NCI-H1417 treated with DMSO at 0.1 percent for 48 hours (cell line): ENCODE measurements around the gene ATG13.
"Not testable (repeated sequence)": the region's sequence is repeated elsewhere in the genome, so short reads cannot be mapped to it uniquely, and the experiment has no call there.

Experiments
- DNase-seq: peaks from one replicate; lab custom pipeline; 2025; lab: John Stamatoyannopoulos, UW

Gene ATG13

GRCh38 chr11:46697723-46698122 is 80.4 kb downstream of the ATG13 start:
- no peak for DNase-seq

GRCh38 chr11:46698597-46698996 is 81.2 kb downstream of the ATG13 start:
- no peak for DNase-seq

- DNase-seq, result peak; percentile 96
These were observed 83.1 kb downstream of the ATG13 start, which contains the start of the genes ARHGAP1 and ZNF408 for GRCh38 chr11:46700241-46701077. ARHGAP1 (minus strand) TSS chr11:46700619; CDS start chr11:46696107, 4,512 bp downstream. ZNF408 (plus strand) TSS chr11:46701031; CDS start chr11:46701048, 17 bp downstream.

GRCh38 chr11:46701078-46701654 is 83.8 kb downstream of the ATG13 start:
- no peak for DNase-seq

- no peak for DNase-seq
These were observed 87.8 kb downstream of the ATG13 start for GRCh38 chr11:46705070-46705688.

GRCh38 chr11:46706886-46707285 is 89.5 kb downstream of the ATG13 start:
- DNase-seq, result no peak

- DNase-seq, result not testable (repeated sequence)
These were observed 92.0 kb downstream of the ATG13 start for GRCh38 chr11:46709351-46709750.

- DNase-seq, result no peak
These were observed 93.5 kb downstream of the ATG13 start for GRCh38 chr11:46710821-46711269.

- DNase-seq, result no peak
These were observed 94.0 kb downstream of the ATG13 start for GRCh38 chr11:46711303-46711702.

- no peak for DNase-seq
These were observed 95.7 kb downstream of the ATG13 start for GRCh38 chr11:46712874-46713576.

- not testable (repeated sequence) for DNase-seq
These were observed 100.4 kb downstream of the ATG13 start for GRCh38 chr11:46717825-46718154.

GRCh38 chr11:46718155-46719019 is 101.0 kb downstream of the ATG13 start:
- no peak for DNase-seq

GRCh38 chr11:46719048-46719542 is 101.7 kb downstream of the ATG13 start, which contains the start of gene F2:
F2 (plus strand) TSS chr11:46719213; CDS start chr11:46719236, 23 bp downstream.
- no peak for DNase-seq

GRCh38 chr11:46719543-46720218 is 102.3 kb downstream of the ATG13 start:
- DNase-seq, result no peak

- no peak for DNase-seq
These were observed 103.9 kb downstream of the ATG13 start for GRCh38 chr11:46721286-46721685.

- no peak for DNase-seq
These were observed 105.4 kb downstream of the ATG13 start for GRCh38 chr11:46722566-46723358.

- no peak for DNase-seq
These were observed 106.0 kb downstream of the ATG13 start for GRCh38 chr11:46723359-46723680.

GRCh38 chr11:46724088-46724487 is 106.7 kb downstream of the ATG13 start:
- no peak for DNase-seq
